HEK293 (cell line): ENCODE data around the gene CTRB1.
A peak's percentile ranks its signal among the peaks of the same experiment; 100 is the strongest.

ENCODE experiments used
- CTCF ChIA-PET: fragments of 350-600 bp; formaldehyde crosslinking; extraction: SDS; loops from one replicate; lab custom pipeline; 2021; ENCODE audit warnings: antibody characterized with exemption; lab: Yijun Ruan, JAX
- POLR2A ChIA-PET: fragments of 300-600 bp; formaldehyde crosslinking; extraction: SDS; loops from one replicate; lab custom pipeline; 2020; ENCODE audit warnings: antibody characterized with exemption, inconsistent platforms; lab: Yijun Ruan, JAX
- H3K27ac ChIP-seq: fragments of 200-500 bp; sonication (Bioruptor generic); 2 replicates; pipeline ENCODE4 v1.5.1; 2014; ENCODE audit warnings: low read depth, low read length, control low read depth, inconsistent platforms; ENCODE audit errors: extremely low read depth
- H3K36me3 ChIP-seq, 2 experiments: fragments of 200-500 bp in 1 of 2; sonication (Bioruptor generic) in 1 of 2; 1 replicate in 1 of 2; 2 replicates in 1 of 2; pipeline ENCODE4 v1.5.1; 2014 to 2017; ENCODE audit warnings: inconsistent platforms in 2 of 2, low read length in 2 of 2; ENCODE audit not compliant: control insufficient read depth in 2 of 2, insufficient read depth in 1 of 2
- H3K4me1 ChIP-seq: fragments of 200-500 bp; sonication (Bioruptor generic); 2 replicates; pipeline ENCODE4 v1.5.1; 2014; ENCODE audit warnings: mild to moderate bottlenecking, low read length, inconsistent platforms; ENCODE audit not compliant: control insufficient read depth, insufficient read depth
- H3K4me3 ChIP-seq: 2 replicates; pipeline ENCODE4 v1.5.1; 2011; ENCODE audit warnings: low read depth, mild to moderate bottlenecking, control low read depth, low read length, moderate library complexity
- H3K9me3 ChIP-seq: fragments of 200-500 bp; sonication (Bioruptor generic); 2 replicates; pipeline ENCODE4 v1.5.1; 2014; ENCODE audit warnings: low read depth, low read length, inconsistent platforms; ENCODE audit not compliant: control insufficient read depth, insufficient read depth
- CTCF ChIP-seq: fragments of 450-650 bp; formaldehyde crosslinking; IDR thresholded peaks from 2 replicates; pipeline ENCODE4 v1.5.1; 2016; ENCODE audit warnings: missing biosample characterization, missing genetic modification characterization
- EGR2 ChIP-seq: fragments of 450-650 bp; formaldehyde crosslinking; IDR thresholded peaks from 2 replicates; pipeline ENCODE4 v1.5.1; 2016; ENCODE audit warnings: low read depth, missing biosample characterization, missing genetic modification characterization
- GLIS1 ChIP-seq: fragments of 450-650 bp; formaldehyde crosslinking; IDR thresholded peaks from 2 replicates; pipeline ENCODE4 v1.5.1; 2016; ENCODE audit warnings: missing biosample characterization, missing genetic modification characterization
- KLF1 ChIP-seq: fragments of 450-650 bp; formaldehyde crosslinking; IDR thresholded peaks from 2 replicates; pipeline ENCODE4 v1.5.1; 2016; ENCODE audit warnings: missing biosample characterization, missing genetic modification characterization
- KLF8 ChIP-seq: fragments of 450-650 bp; formaldehyde crosslinking; IDR thresholded peaks from 2 replicates; pipeline ENCODE4 v1.5.1; 2016; ENCODE audit warnings: missing biosample characterization, missing genetic modification characterization
- MZF1 ChIP-seq: fragments of 450-650 bp; formaldehyde crosslinking; IDR thresholded peaks from 2 replicates; pipeline ENCODE4 v1.5.1; 2017; ENCODE audit warnings: missing biosample characterization, missing genetic modification characterization, borderline replicate concordance
- SCRT2 ChIP-seq: fragments of 450-650 bp; formaldehyde crosslinking; IDR thresholded peaks from 2 replicates; pipeline ENCODE4 v1.5.1; 2016; ENCODE audit warnings: missing biosample characterization, missing genetic modification characterization
- SP2 ChIP-seq: fragments of 450-650 bp; formaldehyde crosslinking; IDR thresholded peaks from 2 replicates; pipeline ENCODE4 v1.5.1; 2016; ENCODE audit warnings: missing biosample characterization, missing genetic modification characterization
- SP3 ChIP-seq: fragments of 450-650 bp; formaldehyde crosslinking; IDR thresholded peaks from 2 replicates; pipeline ENCODE4 v1.5.1; 2016; ENCODE audit warnings: missing biosample characterization, missing genetic modification characterization
- ZBTB44 ChIP-seq: fragments of 450-650 bp; IDR thresholded peaks from 2 replicates; pipeline ENCODE4 v1.5.1; 2018; ENCODE audit warnings: missing biosample characterization, mild to moderate bottlenecking, missing genetic modification characterization
- ZFHX2 ChIP-seq: fragments of 450-650 bp; formaldehyde crosslinking; conservative IDR thresholded peaks from 2 replicates; pipeline ENCODE4 v1.5.1; 2016; ENCODE audit warnings: missing biosample characterization, missing genetic modification characterization
- ZIC2 ChIP-seq: fragments of 450-650 bp; formaldehyde crosslinking; IDR thresholded peaks from 2 replicates; pipeline ENCODE4 v1.5.1; 2016; ENCODE audit warnings: missing biosample characterization, missing genetic modification characterization
- ZNF112 ChIP-seq: fragments of 450-650 bp; formaldehyde crosslinking; IDR thresholded peaks from 2 replicates; pipeline ENCODE4 v1.5.0; 2017; ENCODE audit warnings: missing biosample characterization, missing genetic modification characterization
- ZNF335 ChIP-seq: fragments of 450-650 bp; formaldehyde crosslinking; conservative IDR thresholded peaks from 2 replicates; pipeline ENCODE4 v1.5.1; 2016; ENCODE audit warnings: missing biosample characterization, missing genetic modification characterization
- ZNF350 ChIP-seq: fragments of 450-650 bp; formaldehyde crosslinking; IDR thresholded peaks from 2 replicates; pipeline ENCODE4 v1.5.0; 2017; ENCODE audit warnings: missing biosample characterization, mild to moderate bottlenecking, missing genetic modification characterization
- ZNF398 ChIP-seq: fragments of 450-650 bp; formaldehyde crosslinking; IDR thresholded peaks from 2 replicates; pipeline ENCODE4 v1.5.1; 2017; ENCODE audit warnings: missing biosample characterization, missing genetic modification characterization
- ZNF449 ChIP-seq: fragments of 450-650 bp; formaldehyde crosslinking; IDR thresholded peaks from 2 replicates; pipeline ENCODE4 v1.5.1; 2017; ENCODE audit warnings: missing biosample characterization, mild to moderate bottlenecking, missing genetic modification characterization, moderate library complexity
- ZNF530 ChIP-seq: fragments of 450-650 bp; formaldehyde crosslinking; IDR thresholded peaks from 2 replicates; pipeline ENCODE4 v1.5.1; 2016; ENCODE audit warnings: low read depth, missing biosample characterization, missing genetic modification characterization
- ZNF747 ChIP-seq: fragments of 450-650 bp; formaldehyde crosslinking; IDR thresholded peaks from 2 replicates; pipeline ENCODE4 v1.5.1; 2016; ENCODE audit warnings: missing biosample characterization, missing genetic modification characterization

The CTRB1 gene

GRCh38 chr16:75256059-75256571 is 37.3 kb downstream of the CTRB1 start:
- H3K4me1 ChIP-seq = peaks cover 10% of the 10 kb centered on the region
- no peaks in the 10 kb centered on the region for H3K36me3 ChIP-seq
- no peaks in the 10 kb centered on the region for H3K9me3 ChIP-seq
- no peak overlapping the region for H3K27ac ChIP-seq
- TF ChIP-seq CTCF (tag by site-specific recombination) (0 out of 2 replicates have a peak, but pooled peaks have one; percentile 11), SCRT2 (no peak), ZIC2 (tag by site-specific recombination) (peak; percentile 55), SP3 (no peak), ZFHX2 (peak; percentile 68), EGR2 (tag by site-specific recombination) (peak; percentile 61), MZF1 (tag by site-specific recombination) (0 out of 2 replicates have a peak, but pooled peaks have one; percentile 33), ZBTB44 (tag by site-specific recombination) (no peak)
- ChIA-PET CTCF (interaction anchor here (1.1 to 2.8 kb wide), 3 partner anchors 22 to 131 kb away, joined by 4 to 17 read pairs (median 5); no protein-coding TSS in a partner anchor), POLR2A (no interaction called here)
- no peak overlapping the region for H3K4me3 ChIP-seq

GRCh38 chr16:75256696-75257343 is 38.0 kb downstream of the CTRB1 start:
- ChIA-PET POLR2A (interaction anchor here (1.0 kb wide), 1 partner anchor 49 kb away, joined by 3 read pairs; no protein-coding TSS in a partner anchor), CTCF (interaction anchor here (0.6 to 2.8 kb wide), 5 partner anchors 22 to 130 kb away, joined by 4 to 17 read pairs (median 4); no protein-coding TSS in a partner anchor)
- H3K36me3 ChIP-seq = no peaks in the 10 kb centered on the region
- no peaks in the 10 kb centered on the region for H3K9me3 ChIP-seq
- peak overlapping the region; percentile 36; the same call in 1 of the 2 replicates for H3K27ac ChIP-seq
- TF ChIP-seq SP2 (tag by site-specific recombination) = 0 out of 2 replicates have a peak, but pooled peaks have one; percentile 19
- peak; percentile 63 for TF ChIP-seq ZNF335 (tag by site-specific recombination)
- peak; percentile 92 for TF ChIP-seq ZNF449 (tag by site-specific recombination)
- TF ChIP-seq GLIS1 = peak; percentile 65
- TF ChIP-seq ZNF747 (tag by site-specific recombination) = no peak
- peak; percentile 38; the same call in 1 of the 2 replicates for TF ChIP-seq EGR2 (tag by site-specific recombination)
- TF ChIP-seq KLF1 (tag by site-specific recombination) = peak; percentile 93
- no peak for TF ChIP-seq KLF8 (tag by site-specific recombination)
- no peak for TF ChIP-seq ZNF350 (tag by site-specific recombination)
- no peak for TF ChIP-seq ZNF112
- TF ChIP-seq ZNF530 (tag by site-specific recombination) = no peak
- peak; percentile 40; the same call in 1 of the 2 replicates for TF ChIP-seq ZNF398 (tag by site-specific recombination)
- peaks cover 9% of the 10 kb centered on the region for H3K4me1 ChIP-seq
- H3K4me3 ChIP-seq = no peak overlapping the region
